Measurements from ENCODE around the gene RPTOR.

RPTOR gene

DNA sequence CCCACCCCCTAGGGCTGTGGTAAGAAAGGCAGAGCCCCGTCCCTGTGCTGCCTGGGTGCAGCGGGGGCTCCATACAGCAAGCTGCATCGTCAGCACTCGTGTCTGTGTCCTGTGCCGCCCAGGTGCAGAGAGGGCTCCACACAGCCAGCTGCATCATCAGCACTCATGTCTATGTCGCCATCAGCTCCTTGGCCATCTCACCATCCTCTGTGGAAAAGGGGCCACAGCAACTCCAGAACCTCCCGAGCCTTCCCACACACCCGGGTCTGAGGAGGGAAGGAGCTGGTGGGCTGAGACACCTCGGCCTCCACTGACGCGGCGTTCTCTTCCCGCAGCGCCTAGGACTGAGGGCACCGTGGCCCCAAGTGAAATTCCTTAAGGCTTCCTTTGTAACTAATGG, 374.1 kb downstream of the RPTOR start:
- no peak for DNase-seq (ENCODE audit: low read depth)
- no peak overlapping the region for H3K4me3 ChIP-seq (ENCODE audit: control insufficient read depth, low read depth, low read length)
- TF ChIP-seq, protein P1, sequence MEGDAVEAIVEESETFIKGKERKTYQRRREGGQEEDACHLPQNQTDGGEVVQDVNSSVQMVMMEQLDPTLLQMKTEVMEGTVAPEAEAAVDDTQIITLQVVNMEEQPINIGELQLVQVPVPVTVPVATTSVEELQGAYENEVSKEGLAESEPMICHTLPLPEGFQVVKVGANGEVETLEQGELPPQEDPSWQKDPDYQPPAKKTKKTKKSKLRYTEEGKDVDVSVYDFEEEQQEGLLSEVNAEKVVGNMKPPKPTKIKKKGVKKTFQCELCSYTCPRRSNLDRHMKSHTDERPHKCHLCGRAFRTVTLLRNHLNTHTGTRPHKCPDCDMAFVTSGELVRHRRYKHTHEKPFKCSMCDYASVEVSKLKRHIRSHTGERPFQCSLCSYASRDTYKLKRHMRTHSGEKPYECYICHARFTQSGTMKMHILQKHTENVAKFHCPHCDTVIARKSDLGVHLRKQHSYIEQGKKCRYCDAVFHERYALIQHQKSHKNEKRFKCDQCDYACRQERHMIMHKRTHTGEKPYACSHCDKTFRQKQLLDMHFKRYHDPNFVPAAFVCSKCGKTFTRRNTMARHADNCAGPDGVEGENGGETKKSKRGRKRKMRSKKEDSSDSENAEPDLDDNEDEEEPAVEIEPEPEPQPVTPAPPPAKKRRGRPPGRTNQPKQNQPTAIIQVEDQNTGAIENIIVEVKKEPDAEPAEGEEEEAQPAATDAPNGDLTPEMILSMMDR (IDR thresholded peaks at IDR 0.05; ENCODE audit: control insufficient read depth, insufficient read depth, low read depth, low read length, missing control alignments), result no peak

DNA sequence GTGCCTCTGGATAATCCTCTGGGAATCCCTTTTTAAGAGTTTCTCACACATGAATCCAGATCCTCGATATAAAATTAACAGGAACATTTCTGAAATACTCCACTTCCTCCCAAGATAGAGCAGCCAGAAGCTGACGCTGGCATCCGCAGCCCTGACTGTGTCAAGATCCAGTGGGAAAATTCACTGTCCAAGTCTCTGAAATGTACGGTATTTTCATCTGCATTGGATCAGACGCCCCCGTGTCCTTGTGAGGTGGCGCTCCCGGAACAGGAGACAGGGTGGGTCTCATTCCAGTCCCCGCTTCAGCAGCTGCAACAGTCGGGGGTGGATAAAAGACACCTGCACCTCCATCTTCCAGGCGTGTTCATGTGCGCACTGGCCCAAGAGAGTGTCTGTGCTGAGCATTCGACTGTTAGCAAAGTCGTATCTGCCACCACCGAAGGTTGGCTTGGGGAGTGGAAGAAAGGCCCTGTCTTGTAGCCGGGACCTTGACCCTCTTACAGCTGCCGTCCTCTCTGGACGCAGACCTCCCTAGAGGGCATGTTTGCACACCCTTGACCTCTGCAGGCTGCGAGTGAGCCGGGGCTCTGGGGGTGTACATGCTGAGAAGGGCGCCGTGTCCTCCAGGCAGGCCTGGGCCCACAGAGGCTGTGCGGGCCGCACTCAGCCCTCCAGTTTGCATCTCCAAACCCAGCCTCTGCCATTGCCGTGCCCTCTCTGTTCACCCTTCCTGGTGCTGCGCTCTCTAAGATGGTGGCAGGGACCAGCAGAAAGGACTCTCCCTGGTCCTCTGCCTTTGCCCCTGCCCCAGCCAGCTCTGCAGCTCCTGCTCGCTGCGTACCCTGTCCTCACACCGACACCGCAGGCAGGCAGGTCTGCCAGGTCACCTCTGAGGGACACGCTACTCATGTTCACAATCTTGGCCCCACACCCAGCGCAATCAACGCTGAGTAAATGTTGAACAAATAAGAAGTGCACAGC, 375.0 kb downstream of the RPTOR start:
- no peak overlapping the region for H3K4me3 ChIP-seq (ENCODE audit: control insufficient read depth, low read depth, low read length)
- no peak for DNase-seq (ENCODE audit: low read depth)
- TF ChIP-seq, protein P1 (IDR thresholded peaks at IDR 0.05; ENCODE audit: control insufficient read depth, insufficient read depth, low read depth, low read length, missing control alignments), result no peak

DNA sequence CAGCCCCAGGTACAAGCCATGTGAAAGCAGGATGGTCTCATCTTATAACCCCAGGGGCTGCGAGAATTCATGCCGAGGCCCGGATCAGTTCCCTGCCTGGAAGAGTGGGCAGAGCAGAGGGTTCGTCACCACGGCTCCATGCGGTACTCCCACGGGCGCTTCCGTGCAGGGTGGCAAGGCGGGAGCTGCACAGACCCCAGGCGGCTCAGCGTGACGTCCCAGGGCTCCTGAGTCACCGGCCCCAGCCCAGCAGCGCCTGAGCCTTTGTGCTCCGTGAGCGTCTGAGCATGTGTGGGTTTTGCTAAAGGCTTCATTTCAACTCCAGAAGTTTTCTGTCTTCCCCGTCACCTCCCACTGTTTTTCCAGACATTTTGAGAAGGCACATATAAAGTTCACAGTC, 375.8 kb downstream of the RPTOR start:
- no peak overlapping the region for H3K4me3 ChIP-seq (ENCODE audit: control insufficient read depth, low read depth, low read length)
- no peak for DNase-seq (ENCODE audit: low read depth)
- TF ChIP-seq, protein P1 (IDR thresholded peaks at IDR 0.05; ENCODE audit: control insufficient read depth, insufficient read depth, low read depth, low read length, missing control alignments), result no peak

DNA sequence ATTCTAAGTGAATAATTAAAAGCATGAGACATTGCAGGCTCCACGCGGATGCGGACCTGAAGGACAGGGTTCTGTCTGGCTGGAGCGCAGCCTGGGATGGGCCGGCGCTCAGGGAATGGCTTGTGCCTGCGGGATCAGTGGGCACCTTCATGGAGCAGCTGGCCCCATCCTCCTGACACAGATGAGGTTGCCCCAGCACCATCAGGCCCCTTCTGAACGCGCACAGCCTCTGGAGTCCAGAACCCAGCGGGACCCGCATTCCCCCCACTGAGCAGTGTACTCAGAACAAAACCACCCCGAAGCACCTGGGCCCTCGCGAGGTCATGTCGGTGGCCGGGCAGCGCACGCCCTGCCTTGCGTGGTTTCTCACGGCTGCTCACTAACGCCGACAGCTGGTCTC, 376.5 kb downstream of the RPTOR start:
- TF ChIP-seq, protein P1 (IDR thresholded peaks at IDR 0.05; ENCODE audit: control insufficient read depth, insufficient read depth, low read depth, low read length, missing control alignments), result no peak
- H3K4me3 ChIP-seq (ENCODE audit: control insufficient read depth, low read depth, low read length), result no peak overlapping the region
- no peak for DNase-seq (ENCODE audit: low read depth)

DNA sequence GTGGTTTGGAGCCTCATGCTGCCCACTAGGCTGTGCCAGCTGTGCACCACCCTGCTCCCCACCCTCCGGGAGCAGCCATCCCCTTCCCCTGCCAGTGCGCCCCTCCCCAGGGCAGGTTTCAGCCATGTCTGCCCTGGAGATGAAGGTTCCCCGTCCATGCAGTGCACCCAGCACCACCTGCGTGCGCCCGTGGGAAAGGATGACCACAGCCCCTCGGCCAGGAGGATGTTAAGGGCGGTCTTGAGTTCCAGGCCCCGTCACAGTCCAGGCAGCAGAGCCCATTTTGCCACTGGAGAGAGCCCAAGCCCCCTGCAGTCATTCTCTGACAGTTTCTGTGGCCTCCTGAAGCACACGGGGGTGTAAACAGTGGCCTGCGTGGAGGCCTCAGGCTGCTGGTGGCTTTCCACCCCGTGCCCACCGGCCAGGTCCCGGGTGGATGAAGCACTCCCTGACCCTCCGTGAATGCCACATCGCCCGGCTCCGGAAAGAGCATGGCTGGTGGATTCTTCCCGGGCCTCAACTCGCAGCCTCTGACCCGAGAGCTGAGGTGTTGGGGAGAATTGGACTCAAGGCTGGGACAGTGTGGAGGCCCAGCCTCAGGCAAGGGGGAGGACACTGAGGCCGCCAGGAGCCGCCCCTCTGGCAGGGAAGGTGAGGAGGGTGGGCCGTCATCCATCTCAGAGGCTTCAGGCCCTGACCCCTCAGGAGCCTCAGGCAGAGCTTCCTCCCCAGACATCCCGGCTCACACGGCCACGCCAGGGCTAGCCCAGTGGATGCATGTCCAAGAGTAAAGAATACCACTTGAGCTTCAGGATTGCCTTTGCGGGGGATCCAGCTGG, 377.3 kb downstream of the RPTOR start:
- DNase-seq (ENCODE audit: low read depth), result no peak
- TF ChIP-seq, protein P1 (IDR thresholded peaks at IDR 0.05; ENCODE audit: control insufficient read depth, insufficient read depth, low read depth, low read length, missing control alignments), result no peak
- no peak overlapping the region for H3K4me3 ChIP-seq (ENCODE audit: control insufficient read depth, low read depth, low read length)

DNA sequence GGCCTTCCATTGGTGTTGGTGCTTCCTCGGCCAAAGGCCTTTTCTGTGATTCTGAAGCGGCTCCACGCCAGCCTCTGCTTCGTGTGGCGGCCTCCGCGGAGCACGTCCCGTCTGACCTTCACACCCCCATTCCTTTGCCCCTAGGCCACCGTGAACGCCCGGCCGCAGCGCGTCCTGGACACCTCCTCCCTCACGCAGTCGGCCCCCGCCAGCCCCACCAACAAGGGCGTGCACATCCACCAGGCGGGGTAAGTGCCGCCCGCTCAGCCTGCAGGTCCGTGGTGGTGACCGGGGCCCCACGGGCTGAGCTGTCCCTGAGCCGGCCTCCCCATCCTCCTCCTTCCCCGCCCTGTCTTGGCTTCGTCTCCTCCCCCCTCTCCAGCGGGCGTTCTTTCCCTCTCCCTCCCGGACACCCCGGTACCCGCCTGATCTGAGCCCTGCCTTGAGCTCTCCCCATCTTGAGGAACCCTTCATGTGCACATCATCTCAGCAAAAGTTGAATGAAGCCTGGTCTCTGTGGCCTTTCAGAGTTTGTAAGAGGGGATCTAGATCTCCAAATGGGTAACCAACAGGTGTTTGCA, 378.0 kb downstream of the RPTOR start:
- no peak overlapping the region for H3K4me3 ChIP-seq (ENCODE audit: control insufficient read depth, low read depth, low read length)
- TF ChIP-seq, protein P1 (IDR thresholded peaks at IDR 0.05; ENCODE audit: control insufficient read depth, insufficient read depth, low read depth, low read length, missing control alignments), result no peak
- DNase-seq (ENCODE audit: low read depth), result no peak
